ENCODE measurements around the gene ELAC2. TPM values are rescaled to one million over a fixed set of nuclear protein-coding genes. Genes with fewer than 3 reads are reported as not detected.

Gene ELAC2
- polyA plus RNA-seq, 1 donor (not counting 4 experiments of a cell fraction or from before 2014, with no cell fraction given), result 78.7 TPM

GRCh38 chr17:12952012-12952411 is 65.8 kb downstream of the ELAC2 start:
- no peaks in the 10 kb centered on the region for H3K4me1 ChIP-seq (ENCODE audit: control insufficient read depth, extremely low read depth, insufficient read depth, low read length)
- no peak overlapping the region for H2AFZ ChIP-seq (ENCODE audit: control insufficient read depth, low read length)
- no peak overlapping the region for H3K4me3 ChIP-seq (ENCODE audit: control insufficient read depth in 2 of 3, extremely low read depth in 1 of 3, insufficient read depth in 2 of 3, low read depth in 1 of 3, low read length in 3 of 3)
- no peaks in the 10 kb centered on the region for H3K9me1 ChIP-seq (ENCODE audit: control insufficient read depth, extremely low read depth, insufficient read depth, low read length)
- dilution Hi-C loops (cut with MboI; ENCODE audit: extremely low pct_ligation_motif_present, low sequenced_read_pairs), result loop anchor here (25.0 kb wide), 1 partner anchor 765 kb away; no protein-coding TSS in a partner anchor
- no peak overlapping the region for H3K9ac ChIP-seq (ENCODE audit: control insufficient read depth, extremely low read depth, insufficient read depth, low read length)
- no peaks in the 10 kb centered on the region for H3K9me3 ChIP-seq (ENCODE audit: control insufficient read depth, low read depth, low read length)
- H3K27ac ChIP-seq (ENCODE audit: control insufficient read depth, insufficient read depth, low read length), result no peak overlapping the region
- no peak for DNase-seq (ENCODE audit: low read depth, low spot score)
- H3K36me3 ChIP-seq (ENCODE audit: control insufficient read depth in 2 of 2, extremely low read depth in 1 of 2, insufficient read depth in 2 of 2, low read length in 2 of 2), result no peaks in the 10 kb centered on the region
- no peak overlapping the region for H3K4me2 ChIP-seq (ENCODE audit: control insufficient read depth, extremely low read depth, insufficient read depth, low read depth, low read length)
- H4K20me1 ChIP-seq (ENCODE audit: control insufficient read depth, extremely low read depth, insufficient read depth, low read length), result no peaks in the 10 kb centered on the region
- H3K27me3 ChIP-seq (ENCODE audit: control insufficient read depth, extremely low read depth, insufficient read depth, low read length), result no peaks in the 10 kb centered on the region
- no peak for FAIRE-seq
- no peaks in the 10 kb centered on the region for H3K79me2 ChIP-seq (ENCODE audit: control insufficient read depth, insufficient read depth, low read length)
- no peak for TF ChIP-seq EZH2 (IDR thresholded peaks at IDR 0.05; ENCODE audit: low read length)
- TF ChIP-seq, protein P1, sequence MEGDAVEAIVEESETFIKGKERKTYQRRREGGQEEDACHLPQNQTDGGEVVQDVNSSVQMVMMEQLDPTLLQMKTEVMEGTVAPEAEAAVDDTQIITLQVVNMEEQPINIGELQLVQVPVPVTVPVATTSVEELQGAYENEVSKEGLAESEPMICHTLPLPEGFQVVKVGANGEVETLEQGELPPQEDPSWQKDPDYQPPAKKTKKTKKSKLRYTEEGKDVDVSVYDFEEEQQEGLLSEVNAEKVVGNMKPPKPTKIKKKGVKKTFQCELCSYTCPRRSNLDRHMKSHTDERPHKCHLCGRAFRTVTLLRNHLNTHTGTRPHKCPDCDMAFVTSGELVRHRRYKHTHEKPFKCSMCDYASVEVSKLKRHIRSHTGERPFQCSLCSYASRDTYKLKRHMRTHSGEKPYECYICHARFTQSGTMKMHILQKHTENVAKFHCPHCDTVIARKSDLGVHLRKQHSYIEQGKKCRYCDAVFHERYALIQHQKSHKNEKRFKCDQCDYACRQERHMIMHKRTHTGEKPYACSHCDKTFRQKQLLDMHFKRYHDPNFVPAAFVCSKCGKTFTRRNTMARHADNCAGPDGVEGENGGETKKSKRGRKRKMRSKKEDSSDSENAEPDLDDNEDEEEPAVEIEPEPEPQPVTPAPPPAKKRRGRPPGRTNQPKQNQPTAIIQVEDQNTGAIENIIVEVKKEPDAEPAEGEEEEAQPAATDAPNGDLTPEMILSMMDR (optimal IDR thresholded peaks at IDR 0.05 in 1 of 3, IDR thresholded peaks at IDR 0.05 in 1 of 3, conservative IDR thresholded peaks at IDR 0.05 in 1 of 3; ENCODE audit: extremely low read depth in 1 of 3, insufficient read depth in 2 of 3, low read length in 3 of 3), result no peak

- Histone ChIP-seq H3K79me2 (ENCODE audit: control insufficient read depth, insufficient read depth, low read length) (no peaks in the 10 kb centered on the region), H3K27me3 (ENCODE audit: control insufficient read depth, extremely low read depth, insufficient read depth, low read length) (no peaks in the 10 kb centered on the region), H3K36me3 (ENCODE audit: control insufficient read depth in 2 of 2, extremely low read depth in 1 of 2, insufficient read depth in 2 of 2, low read length in 2 of 2) (no peaks in the 10 kb centered on the region), H3K27ac (ENCODE audit: control insufficient read depth, insufficient read depth, low read length) (no peak overlapping the region), H3K4me1 (ENCODE audit: control insufficient read depth, extremely low read depth, insufficient read depth, low read length) (no peaks in the 10 kb centered on the region), H3K9ac (ENCODE audit: control insufficient read depth, extremely low read depth, insufficient read depth, low read length) (no peak overlapping the region), H3K9me1 (ENCODE audit: control insufficient read depth, extremely low read depth, insufficient read depth, low read length) (no peaks in the 10 kb centered on the region), H3K4me3 (ENCODE audit: control insufficient read depth in 2 of 3, extremely low read depth in 1 of 3, insufficient read depth in 2 of 3, low read depth in 1 of 3, low read length in 3 of 3) (no peak overlapping the region), H3K4me2 (ENCODE audit: control insufficient read depth, extremely low read depth, insufficient read depth, low read depth, low read length) (no peak overlapping the region), H2AFZ (ENCODE audit: control insufficient read depth, low read length) (no peak overlapping the region), H3K9me3 (ENCODE audit: control insufficient read depth, low read depth, low read length) (no peaks in the 10 kb centered on the region), H4K20me1 (ENCODE audit: control insufficient read depth, extremely low read depth, insufficient read depth, low read length) (no peaks in the 10 kb centered on the region)
- FAIRE-seq (no peak), DNase-seq (ENCODE audit: low read depth, low spot score) (no peak)
- dilution Hi-C loops (cut with MboI; ENCODE audit: extremely low pct_ligation_motif_present, low sequenced_read_pairs), result no loop called here
- no peak for TF ChIP-seq EZH2 (IDR thresholded peaks at IDR 0.05; ENCODE audit: low read length)
- TF ChIP-seq, protein P1 (optimal IDR thresholded peaks at IDR 0.05 in 1 of 3, IDR thresholded peaks at IDR 0.05 in 1 of 3, conservative IDR thresholded peaks at IDR 0.05 in 1 of 3; ENCODE audit: extremely low read depth in 1 of 3, insufficient read depth in 2 of 3, low read length in 3 of 3), result no peak
Observed at GRCh38 chr17:12947047-12947446, 70.8 kb downstream of the ELAC2 start.

Other genes with a start within 250 kb of the ELAC2 start
- gene ARHGAP44, start 228.5 kb downstream of the ELAC2 start, polyA plus RNA-seq, result 1.9 to 2.2 TPM (median 2.2 TPM) in 3 replicates